Astrocyte (in vitro differentiated cells and primary cell): ENCODE results near the gene NOL4L.

Experiments
- EZH2 ChIP-seq: IDR thresholded peaks from 2 replicates; pipeline ENCODE4 v1.6.1; 2012; ENCODE audit warnings: mild to moderate bottlenecking, low read length, inconsistent platforms; ENCODE audit not compliant: insufficient read depth
- TF ChIP-seq, protein P1 (sequence below): IDR thresholded peaks from 2 replicates; pipeline ENCODE4 v1.5.1; 2011; ENCODE audit warnings: low read depth, mild to moderate bottlenecking, inconsistent platforms, low read length, moderate library complexity; ENCODE audit not compliant: insufficient read depth

DNA sequence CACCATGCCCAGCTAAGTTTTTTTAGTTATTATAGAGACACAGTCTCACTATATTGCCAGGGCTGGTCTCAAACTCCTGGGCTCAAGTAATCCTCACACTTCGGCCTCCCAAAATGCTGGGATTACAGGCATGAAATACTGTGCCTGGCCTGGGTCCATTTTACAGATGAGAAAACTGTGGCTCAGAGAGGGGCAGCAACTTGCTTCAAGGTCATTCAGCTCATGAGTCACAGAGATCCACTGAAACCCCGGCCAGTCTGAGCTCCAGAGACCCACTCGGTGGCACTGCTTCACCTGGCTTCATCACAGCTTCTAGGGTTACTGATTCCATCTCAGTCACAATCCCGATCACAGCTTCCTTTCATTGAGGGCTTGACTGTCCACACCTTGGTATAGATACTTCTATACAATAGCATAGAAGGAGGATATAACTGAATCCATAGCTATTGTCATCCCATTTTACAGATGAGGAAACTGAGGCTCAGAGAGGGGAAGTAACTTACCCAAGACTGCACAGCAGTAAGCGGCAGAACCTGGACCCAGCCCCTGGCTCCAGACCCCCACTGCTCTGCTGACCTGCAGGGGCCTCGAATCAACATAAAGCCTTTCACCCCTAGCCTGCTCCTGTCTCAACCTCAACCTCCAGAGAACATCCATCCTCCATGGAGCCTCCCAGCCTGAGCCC is 11.8 kb downstream of the NOL4L start:
- TF ChIP-seq, protein P1, sequence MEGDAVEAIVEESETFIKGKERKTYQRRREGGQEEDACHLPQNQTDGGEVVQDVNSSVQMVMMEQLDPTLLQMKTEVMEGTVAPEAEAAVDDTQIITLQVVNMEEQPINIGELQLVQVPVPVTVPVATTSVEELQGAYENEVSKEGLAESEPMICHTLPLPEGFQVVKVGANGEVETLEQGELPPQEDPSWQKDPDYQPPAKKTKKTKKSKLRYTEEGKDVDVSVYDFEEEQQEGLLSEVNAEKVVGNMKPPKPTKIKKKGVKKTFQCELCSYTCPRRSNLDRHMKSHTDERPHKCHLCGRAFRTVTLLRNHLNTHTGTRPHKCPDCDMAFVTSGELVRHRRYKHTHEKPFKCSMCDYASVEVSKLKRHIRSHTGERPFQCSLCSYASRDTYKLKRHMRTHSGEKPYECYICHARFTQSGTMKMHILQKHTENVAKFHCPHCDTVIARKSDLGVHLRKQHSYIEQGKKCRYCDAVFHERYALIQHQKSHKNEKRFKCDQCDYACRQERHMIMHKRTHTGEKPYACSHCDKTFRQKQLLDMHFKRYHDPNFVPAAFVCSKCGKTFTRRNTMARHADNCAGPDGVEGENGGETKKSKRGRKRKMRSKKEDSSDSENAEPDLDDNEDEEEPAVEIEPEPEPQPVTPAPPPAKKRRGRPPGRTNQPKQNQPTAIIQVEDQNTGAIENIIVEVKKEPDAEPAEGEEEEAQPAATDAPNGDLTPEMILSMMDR, result no peak
- no peak for TF ChIP-seq EZH2
